H1 (cell line): ENCODE data around the gene NADSYN1. TPM values are rescaled to one million over a fixed set of nuclear protein-coding genes. Genes with fewer than 3 reads are reported as not detected.

Source experiments
- CTCF ChIA-PET: fragments of 300-600 bp; sonication (Branson Sonifier 250); formaldehyde crosslinking; loops from one replicate; lab custom pipeline; 2021; ENCODE audit not compliant: partially characterized antibody; lab: Charles Lee
- POLR2A ChIA-PET: fragments of 300-600 bp; sonication (Branson Sonifier 250); formaldehyde crosslinking; loops from one replicate; lab custom pipeline; 2021; ENCODE audit warnings: inconsistent platforms; ENCODE audit not compliant: partially characterized antibody; lab: Charles Lee
- DNase-seq, 2 experiments: peaks; one replicate each; pipeline versions ENCODE4 v3.0.0 to v3.0.0-alpha.2; 2010 to 2022; ENCODE audit warnings: low spot score in 2 of 2, low read depth in 1 of 2, mixed read lengths in 1 of 2
- FAIRE-seq: peaks from 2 replicates; lab custom pipeline; 2011; peaks lifted over from hg19 to GRCh38; lab: Jason Lieb, UNC
- H2AFZ ChIP-seq: 2 replicates; pipeline ENCODE4 v1.8.1; 2012; ENCODE audit warnings: low read length, inconsistent platforms
- H2AK5ac ChIP-seq: 2 replicates; pipeline ENCODE4 v1.6.1; 2013; ENCODE audit warnings: low read depth, low read length
- H2BK120ac ChIP-seq: replicated peaks from 2 replicates; pipeline ENCODE3; 2013; ENCODE audit warnings: low read depth, low read length, inconsistent platforms
- H2BK12ac ChIP-seq: 2 replicates; pipeline ENCODE4 v1.6.1; 2013; ENCODE audit warnings: low read depth, low read length
- H2BK15ac ChIP-seq: 2 replicates; pipeline ENCODE4 v1.6.1; 2013; ENCODE audit warnings: low read length
- H2BK20ac ChIP-seq: 2 replicates; pipeline ENCODE4 v1.6.1; 2013; ENCODE audit warnings: low read length
- H2BK5ac ChIP-seq: 2 replicates; pipeline ENCODE4 v1.6.1; 2013; ENCODE audit warnings: low read depth, low read length
- H3K14ac ChIP-seq: 2 replicates; pipeline ENCODE4 v1.6.1; 2013; ENCODE audit warnings: inconsistent platforms; ENCODE audit not compliant: insufficient read length
- H3K18ac ChIP-seq: 2 replicates; pipeline ENCODE4 v1.6.1; 2013; ENCODE audit warnings: low read length; ENCODE audit errors: extremely low read depth
- H3K23ac ChIP-seq: 2 replicates; pipeline ENCODE4 v1.6.1; 2013; ENCODE audit warnings: inconsistent platforms; ENCODE audit not compliant: insufficient read length
- H3K23me2 ChIP-seq: 2 replicates; pipeline ENCODE4 v1.6.1; 2013; ENCODE audit warnings: low read depth, low read length
- H3K27ac ChIP-seq: 2 replicates; pipeline ENCODE4 v1.6.1; 2011; ENCODE audit warnings: low read depth, low read length, inconsistent platforms
- H3K27me3 ChIP-seq, 4 experiments: replicated peaks in 1 of 4; 1 replicate in 1 of 4; 2 replicates in 3 of 4; pipeline versions ENCODE4 v1.6.1 to v1.8.1; 2011 to 2013; ENCODE audit warnings: low read length in 3 of 4, mild to moderate bottlenecking in 3 of 4, inconsistent platforms in 2 of 4, mixed read lengths in 2 of 4, moderate library complexity in 1 of 4; ENCODE audit not compliant: control insufficient read depth in 3 of 4, insufficient read depth in 3 of 4; ENCODE audit errors: extremely low read depth in 1 of 4
- H3K36me3 ChIP-seq, 4 experiments: 2 replicates each; pipeline versions ENCODE4 v1.6.1 to v1.8.1; 2011 to 2013; ENCODE audit warnings: mild to moderate bottlenecking in 4 of 4, low read length in 3 of 4, moderate library complexity in 2 of 4, control low read depth in 1 of 4, inconsistent platforms in 1 of 4; ENCODE audit not compliant: insufficient read depth in 4 of 4, control insufficient read depth in 2 of 4
- H3K4ac ChIP-seq: replicated peaks from 2 replicates; pipeline ENCODE3; 2013; ENCODE audit warnings: low read length, low read depth, mixed read lengths, inconsistent platforms; ENCODE audit not compliant: insufficient read length
- H3K4me1 ChIP-seq, 4 experiments: replicated peaks in 1 of 4; 1 replicate in 1 of 4; 2 replicates in 3 of 4; pipeline versions ENCODE4 v1.6.1 to v1.8.1; 2011 to 2013; ENCODE audit warnings: low read length in 3 of 4, inconsistent platforms in 2 of 4, mixed read lengths in 1 of 4; ENCODE audit not compliant: insufficient read depth in 4 of 4, control insufficient read depth in 3 of 4
- H3K4me2 ChIP-seq, 2 experiments: 2 replicates each; pipeline versions ENCODE4 v1.6.1 to v1.8.1; 2011 to 2013; ENCODE audit warnings: low read depth in 2 of 2, low read length in 2 of 2, control low read depth in 1 of 2, inconsistent platforms in 1 of 2, mild to moderate bottlenecking in 1 of 2; ENCODE audit not compliant: insufficient read depth in 1 of 2
- H3K4me3 ChIP-seq, 4 experiments: fragments of 200-600, 300-600 bp in 1 of 4; sonication (generic), shearing (Covaris generic), sonication (Bioruptor Twin) in 1 of 4; 2 replicates each; pipeline versions ENCODE4 v1.5.1 to v1.8.1; 2011 to 2016; ENCODE audit warnings: low read length in 4 of 4, low read depth in 3 of 4, control low read depth in 2 of 4, inconsistent platforms in 2 of 4, mild to moderate bottlenecking in 2 of 4, mixed read lengths in 1 of 4, moderate library complexity in 1 of 4; ENCODE audit not compliant: insufficient read depth in 2 of 4; ENCODE audit errors: extremely low read depth in 1 of 4
- H3K56ac ChIP-seq: replicated peaks from 2 replicates; pipeline ENCODE3; 2013; ENCODE audit warnings: low read depth, mild to moderate bottlenecking, mixed read lengths, low read length, inconsistent platforms; ENCODE audit not compliant: insufficient read length
- H3K79me1 ChIP-seq: 2 replicates; pipeline ENCODE4 v1.6.1; 2013; ENCODE audit warnings: low read depth, low read length, control low read depth
- H3K79me2 ChIP-seq, 2 experiments: 2 replicates each; pipeline versions ENCODE4 v1.6.1 to v1.8.1; 2012 to 2013; ENCODE audit warnings: low read length in 2 of 2, mild to moderate bottlenecking in 2 of 2, inconsistent platforms in 1 of 2; ENCODE audit not compliant: insufficient read depth in 2 of 2, control insufficient read depth in 1 of 2
- H3K9ac ChIP-seq, 4 experiments: replicated peaks in 1 of 4; 1 replicate in 1 of 4; 2 replicates in 3 of 4; pipeline versions ENCODE4 v1.6.1 to v1.8.1; 2011 to 2013; ENCODE audit warnings: low read depth in 3 of 4, low read length in 3 of 4, control low read depth in 2 of 4, mild to moderate bottlenecking in 2 of 4, moderate library complexity in 2 of 4, inconsistent platforms in 1 of 4; ENCODE audit errors: extremely low read depth in 1 of 4
- H3K9me3 ChIP-seq, 2 experiments: 2 replicates each; pipeline versions ENCODE4 v1.6.1 to v1.8.1; 2012 to 2013; ENCODE audit warnings: mild to moderate bottlenecking in 2 of 2, moderate library complexity in 2 of 2, control low read depth in 1 of 2, inconsistent platforms in 1 of 2, low read depth in 1 of 2, low read length in 1 of 2, mixed read lengths in 1 of 2; ENCODE audit not compliant: insufficient read depth in 2 of 2
- H4K20me1 ChIP-seq, 2 experiments: replicated peaks in 1 of 2; 2 replicates each; pipeline versions ENCODE3 to v1.8.1; 2011 to 2013; ENCODE audit warnings: inconsistent platforms in 2 of 2, low read length in 2 of 2, mild to moderate bottlenecking in 1 of 2; ENCODE audit not compliant: insufficient read depth in 2 of 2, control insufficient read depth in 1 of 2
- H4K5ac ChIP-seq: 2 replicates; pipeline ENCODE4 v1.6.1; 2013; ENCODE audit warnings: low read length, low read depth, mixed read lengths, inconsistent platforms; ENCODE audit not compliant: insufficient read length
- H4K8ac ChIP-seq: 2 replicates; pipeline ENCODE4 v1.8.0; 2013; ENCODE audit warnings: mild to moderate bottlenecking, moderate library complexity, low read length, inconsistent platforms; ENCODE audit not compliant: insufficient read depth; ENCODE audit errors: extremely low read depth
- H4K91ac ChIP-seq: replicated peaks from 2 replicates; pipeline ENCODE3; 2013; ENCODE audit warnings: low read length, mixed read lengths, inconsistent platforms; ENCODE audit not compliant: insufficient read length
- RAD21 ChIP-seq, 2 experiments: IDR thresholded peaks in 1 of 2; conservative IDR thresholded peaks in 1 of 2; 2 replicates each; pipeline ENCODE4 v1.6.1; 2011; ENCODE audit warnings: low read depth in 2 of 2, low read length in 2 of 2, improper control_type of control experiment in 1 of 2, inconsistent platforms in 1 of 2, mild to moderate bottlenecking in 1 of 2, moderate library complexity in 1 of 2
- RBBP5 ChIP-seq: IDR thresholded peaks from 2 replicates; pipeline ENCODE4 v1.7.1; 2012; ENCODE audit warnings: low read depth, mild to moderate bottlenecking, inconsistent platforms, low read length, moderate library complexity, borderline replicate concordance
- WGBS, 2 experiments: shearing (Covaris generic) in 1 of 2; methylation state at CpG; one replicate each; pipeline versions ENCODE4 v1.1.6 to v1.1.7; 2013 to 2015; ENCODE audit warnings: low lambda C conversion rate in 2 of 2, mixed read lengths in 2 of 2, inconsistent platforms in 1 of 2, low coverage in 1 of 2, missing lambda C conversion rate in 1 of 2; ENCODE audit not compliant: insufficient replicate concordance in 2 of 2, insufficient coverage in 1 of 2, insufficient read length in 1 of 2; ENCODE audit errors: extremely low coverage in 1 of 2, missing lambda C conversion rate in 1 of 2; 5-methylcytosine and 5-hydroxymethylcytosine counted together
- polyA plus RNA-seq, 7 experiments: library from polyadenylated mRNA; depleted of rRNA in 3 of 7; stranded (reverse) in 5 of 7; unstranded in 2 of 7; fragments of >200 nt in 5 of 7; fragments of 200-250 nt in 2 of 7; gene quantifications; 1 replicate in 5 of 7; 2 replicates in 1 of 7; 4 replicates in 1 of 7; pipeline versions ENCODE4 v1.2.1 to v1.2.3, GENCODE V29; 2011 to 2013; ENCODE audit warnings: missing spikeins in 2 of 7, mixed read lengths in 2 of 7
- total RNA-seq: library from RNA; stranded (reverse); fragmentation: NEBNext Ultra II Directional; extraction: Animal tissue kit (Norgen Biotek cat#: 25700); gene quantifications from 2 replicates; pipeline ENCODE4 v1.2.1, GENCODE V29; 2021

Gene NADSYN1
- total and polyA plus RNA-seq, 2 of the 8 experiments (the other 6 are each of a cell fraction or from before 2014, with no cell fraction given), result 38.3 to 38.6 TPM

DNA sequence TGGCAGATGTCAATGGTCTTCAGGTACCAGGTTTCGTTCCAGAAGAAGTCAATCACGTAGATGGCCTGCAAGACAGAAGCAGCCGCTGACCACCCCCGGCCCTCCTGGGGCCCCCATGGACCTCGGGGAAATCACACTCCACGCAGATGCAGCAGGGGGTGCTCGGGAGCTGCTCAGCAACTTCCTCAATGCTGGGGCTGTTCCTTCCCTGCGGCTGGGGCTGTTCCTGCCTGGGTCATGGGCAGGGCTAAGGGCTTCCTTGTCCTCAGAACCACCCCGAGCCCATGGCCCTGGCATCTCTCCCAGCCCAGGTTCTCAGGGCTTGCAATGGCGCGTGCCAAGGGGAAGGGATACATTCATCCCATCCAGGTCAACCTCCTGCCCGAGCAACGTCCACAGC lies 15.1 kb upstream of the NADSYN1 start:
- H3K9ac ChIP-seq, result no peak overlapping the region
- no peak for FAIRE-seq
- H3K27ac ChIP-seq, result no peak overlapping the region
- H2BK12ac ChIP-seq, result no peak overlapping the region
- no peaks in the 10 kb centered on the region for H3K79me2 ChIP-seq
- no peak overlapping the region for H3K18ac ChIP-seq
- no peak overlapping the region for H2BK20ac ChIP-seq
- no peak overlapping the region for H2AFZ ChIP-seq
- no peak overlapping the region for H3K4me2 ChIP-seq
- H3K4ac ChIP-seq, result no peak overlapping the region
- H3K14ac ChIP-seq, result no peak overlapping the region
- peaks cover 12 to 42% of the 10 kb centered on the region in 2 experiments for H4K20me1 ChIP-seq
- H3K27me3 ChIP-seq, result no peaks in the 10 kb centered on the region
- no peak overlapping the region for H2BK15ac ChIP-seq
- H2BK120ac ChIP-seq, result no peak overlapping the region
- peaks cover 2% of the 10 kb centered on the region; the same call in 1 of the 2 replicates for H3K79me1 ChIP-seq
- no peak overlapping the region for H2AK5ac ChIP-seq
- peaks cover 6% of the 10 kb centered on the region; the same call in 1 of the 2 replicates for H3K23me2 ChIP-seq
- H3K4me3 ChIP-seq, result no peak overlapping the region
- no peak overlapping the region for H3K56ac ChIP-seq
- H3K23ac ChIP-seq, result no peak overlapping the region
- TF ChIP-seq RBBP5, result no peak
- peak in 1 of 2 experiments; percentile 33; a peak in 2 of 4 replicates for TF ChIP-seq RAD21 (IDR thresholded peaks at IDR 0.05 in 1 of 2, conservative IDR thresholded peaks at IDR 0.05 in 1 of 2; ENCODE audit: low read depth in 2 of 2, low read length in 2 of 2)
- ChIA-PET POLR2A (interaction anchor here (1.1 to 1.9 kb wide), 2 partner anchors 9 to 15 kb away, joined by 3 to 5 read pairs; no protein-coding TSS in a partner anchor), CTCF (interaction anchor here (0.7 to 1.5 kb wide), 5 partner anchors 9 to 126 kb away, joined by 3 to 6 read pairs (median 4); no protein-coding TSS in a partner anchor)
- no peak overlapping the region for H4K91ac ChIP-seq
- H2BK5ac ChIP-seq, result no peak overlapping the region; the same call in 1 of the 2 replicates
- WGBS, 2 experiments, result 84% methylated on average over 9 of the region's 13 CpGs; no CpG with 5 or more reads in 1 of the 2 experiments
- no peak for DNase-seq
- no peak overlapping the region for H4K8ac ChIP-seq
- H3K9me3 ChIP-seq, result no peaks in the 10 kb centered on the region
- H3K4me1 ChIP-seq, result no peaks in the 10 kb centered on the region
- H4K5ac ChIP-seq, result no peak overlapping the region
- peaks cover 39 to 78% (median 66%) of the 10 kb centered on the region in 4 experiments for H3K36me3 ChIP-seq
